Body of pancreas (tissue), 4 donors: ENCODE results near the gene PRDM7. TPM values are rescaled to one million over a fixed set of nuclear protein-coding genes. Genes with fewer than 3 reads are reported as not detected.

Experiments
- ATAC-seq: fragments of 150-250 bp; one replicate; pipeline ENCODE4 v1.9.1; 2016
- DNase-seq, 4 donors: peaks; one replicate each; pipeline ENCODE4 v3.0.0-alpha.2; 2019
- H3K27ac ChIP-seq, 4 donors: fragments of 200-600 bp; sonication (generic); 1 replicate in 3 of 4; 2 replicates in 1 of 4; pipeline versions ENCODE4 v1.5.1 to v1.6.1; 2016 to 2019; ENCODE audit warnings: mild to moderate bottlenecking in 1 of 4, mixed read lengths in 1 of 4, moderate library complexity in 1 of 4
- H3K27me3 ChIP-seq, 2 donors: fragments of 200-600 bp; sonication (generic); one replicate each; pipeline ENCODE4 v1.6.0; 2016; ENCODE audit warnings: mild to moderate bottlenecking in 1 of 2
- H3K36me3 ChIP-seq, 2 donors: fragments of 200-600 bp; sonication (generic); replicated peaks in 1 of 2; 2 replicates each; pipeline ENCODE4 v1.5.1; 2016; ENCODE audit warnings: low read depth in 2 of 2; ENCODE audit not compliant: insufficient read depth in 1 of 2
- H3K4me1 ChIP-seq: fragments of 200-600 bp; sonication (generic); one replicate; pipeline ENCODE4 v1.6.0; 2016
- H3K4me3 ChIP-seq, 2 donors: fragments of 200-600 bp; sonication (generic); 1 replicate in 1 of 2; 2 replicates in 1 of 2; pipeline ENCODE4 v1.5.1; 2016 to 2019
- H3K9me3 ChIP-seq, 3 donors: fragments of 200-600 bp; sonication (generic); 1 replicate in 2 of 3; 2 replicates in 1 of 3; pipeline ENCODE4 v1.5.1; 2016
- POLR2A ChIP-seq, 3 donors: fragments of 450-650 bp; IDR thresholded peaks; one replicate each; pipeline ENCODE4 v1.6.1; 2016; ENCODE audit warnings: antibody characterized with exemption in 3 of 3, mild to moderate bottlenecking in 2 of 3
- WGBS, 2 donors: methylation state at CpG; one replicate each; pipeline ENCODE4 v1.1.5; 2017; 5-methylcytosine and 5-hydroxymethylcytosine counted together
- intact Hi-C: fragments of 100-400 bp; cut with DNase I; formaldehyde crosslinking; loops from one replicate; pipeline ENCODE4 v1.15.1; 2023
- total RNA-seq, 2 donors: library from RNA; depleted of rRNA; stranded (reverse); fragments of >200 nt; gene quantifications; one replicate each; pipeline ENCODE4 v1.1.0, GENCODE V29; 2016
- TF ChIP-seq, protein P1 (sequence below), 7 experiments: fragments of 450-650 bp in 4 of 7; fragments of 200-600 bp in 3 of 7; sonication (generic) in 3 of 7; IDR thresholded peaks; one replicate each; pipeline ENCODE4 v1.5.1; 2016 to 2019; ENCODE audit warnings: antibody characterized with exemption in 7 of 7

PRDM7 gene
- total RNA-seq, 2 donors from 2014 or later, result not detected

DNA sequence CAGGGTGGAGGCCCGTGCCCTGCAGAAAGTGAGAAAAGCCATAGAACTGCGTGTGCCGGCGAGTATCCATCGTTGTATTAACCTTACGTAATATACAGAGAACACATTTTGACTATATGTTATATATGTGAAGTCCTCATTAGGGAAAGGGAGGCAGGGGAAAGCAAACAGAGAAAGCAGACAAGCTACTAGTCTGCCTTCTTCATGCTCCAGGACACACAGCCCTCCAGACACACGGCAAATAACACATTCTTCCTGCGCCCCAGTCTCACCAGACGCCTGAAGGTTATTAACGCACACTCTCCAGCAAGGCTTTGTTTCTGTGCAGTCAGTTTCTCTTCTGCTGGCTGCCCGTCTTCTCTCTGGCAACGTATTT is 28.8 kb downstream of the PRDM7 start:
- no peak overlapping the region for H3K4me3 ChIP-seq
- DNase-seq (no peak), ATAC-seq (no peak)
- intact Hi-C loops, result no loop called here
- H3K27me3 ChIP-seq, result no peaks in the 10 kb centered on the region
- WGBS, 2 donors, result 41 to 46% methylated on average over 12 of the region's 12 CpGs
- peaks cover 17% of the 10 kb centered on the region for H3K4me1 ChIP-seq
- H3K27ac ChIP-seq, result peak overlapping the region in 1 of 4 donors; percentile 1
- TF ChIP-seq POLR2A (IDR thresholded peaks at IDR 0.05), result no peak
- TF ChIP-seq, protein P1, sequence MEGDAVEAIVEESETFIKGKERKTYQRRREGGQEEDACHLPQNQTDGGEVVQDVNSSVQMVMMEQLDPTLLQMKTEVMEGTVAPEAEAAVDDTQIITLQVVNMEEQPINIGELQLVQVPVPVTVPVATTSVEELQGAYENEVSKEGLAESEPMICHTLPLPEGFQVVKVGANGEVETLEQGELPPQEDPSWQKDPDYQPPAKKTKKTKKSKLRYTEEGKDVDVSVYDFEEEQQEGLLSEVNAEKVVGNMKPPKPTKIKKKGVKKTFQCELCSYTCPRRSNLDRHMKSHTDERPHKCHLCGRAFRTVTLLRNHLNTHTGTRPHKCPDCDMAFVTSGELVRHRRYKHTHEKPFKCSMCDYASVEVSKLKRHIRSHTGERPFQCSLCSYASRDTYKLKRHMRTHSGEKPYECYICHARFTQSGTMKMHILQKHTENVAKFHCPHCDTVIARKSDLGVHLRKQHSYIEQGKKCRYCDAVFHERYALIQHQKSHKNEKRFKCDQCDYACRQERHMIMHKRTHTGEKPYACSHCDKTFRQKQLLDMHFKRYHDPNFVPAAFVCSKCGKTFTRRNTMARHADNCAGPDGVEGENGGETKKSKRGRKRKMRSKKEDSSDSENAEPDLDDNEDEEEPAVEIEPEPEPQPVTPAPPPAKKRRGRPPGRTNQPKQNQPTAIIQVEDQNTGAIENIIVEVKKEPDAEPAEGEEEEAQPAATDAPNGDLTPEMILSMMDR (IDR thresholded peaks at IDR 0.05), result no peak
- no peaks in the 10 kb centered on the region for H3K9me3 ChIP-seq
- H3K36me3 ChIP-seq, result no peaks in the 10 kb centered on the region

DNA sequence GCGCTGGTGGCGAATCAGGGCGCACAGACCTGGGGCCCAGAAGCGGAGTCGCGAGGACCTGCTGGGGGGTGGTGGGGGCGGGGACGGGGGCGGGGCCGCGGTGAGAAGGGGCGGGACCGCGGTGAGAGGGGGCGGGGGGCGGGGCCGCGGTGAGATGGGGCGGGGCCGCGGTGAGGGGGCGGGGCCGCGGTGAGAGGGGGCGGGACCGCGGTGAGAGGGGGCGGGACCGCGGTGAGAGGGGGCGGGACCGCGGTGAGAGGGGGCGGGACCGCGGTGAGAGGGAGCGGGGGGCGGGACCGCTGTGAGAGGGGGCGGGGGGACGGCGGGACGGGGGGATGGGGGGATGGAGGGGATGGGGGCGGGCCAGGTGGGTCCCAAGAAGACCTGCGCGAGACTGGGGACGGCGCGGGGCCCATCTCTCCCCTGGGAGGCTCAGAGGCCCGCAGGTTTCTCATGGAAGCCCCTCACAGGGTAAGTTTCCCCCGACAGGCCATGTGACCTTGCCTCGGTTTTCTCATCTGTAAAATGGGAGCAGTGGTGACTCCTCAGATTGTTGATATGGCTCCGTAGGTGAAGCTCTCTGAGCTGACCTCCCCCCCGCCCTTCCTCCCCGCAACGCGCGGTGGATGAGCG is 29.3 kb downstream of the PRDM7 start:
- DNase-seq, result no peak
- intact Hi-C loops, result no loop called here
- 33 to 49% methylated on average over 8 to 22 of the region's 59 CpGs for WGBS, 2 donors
- Histone ChIP-seq H3K27me3 (no peaks in the 10 kb centered on the region), H3K4me3 (peak overlapping the region in 1 of 2 donors; percentile 33), H3K27ac (peak overlapping the region in 1 of 4 donors; percentile 1), H3K9me3 (no peaks in the 10 kb centered on the region), H3K36me3 (no peaks in the 10 kb centered on the region), H3K4me1 (peaks cover 17% of the 10 kb centered on the region)
- peak; percentile 22 for ATAC-seq
- TF ChIP-seq, protein P1 (IDR thresholded peaks at IDR 0.05), result no peak
- no peak for TF ChIP-seq POLR2A (IDR thresholded peaks at IDR 0.05)

DNA sequence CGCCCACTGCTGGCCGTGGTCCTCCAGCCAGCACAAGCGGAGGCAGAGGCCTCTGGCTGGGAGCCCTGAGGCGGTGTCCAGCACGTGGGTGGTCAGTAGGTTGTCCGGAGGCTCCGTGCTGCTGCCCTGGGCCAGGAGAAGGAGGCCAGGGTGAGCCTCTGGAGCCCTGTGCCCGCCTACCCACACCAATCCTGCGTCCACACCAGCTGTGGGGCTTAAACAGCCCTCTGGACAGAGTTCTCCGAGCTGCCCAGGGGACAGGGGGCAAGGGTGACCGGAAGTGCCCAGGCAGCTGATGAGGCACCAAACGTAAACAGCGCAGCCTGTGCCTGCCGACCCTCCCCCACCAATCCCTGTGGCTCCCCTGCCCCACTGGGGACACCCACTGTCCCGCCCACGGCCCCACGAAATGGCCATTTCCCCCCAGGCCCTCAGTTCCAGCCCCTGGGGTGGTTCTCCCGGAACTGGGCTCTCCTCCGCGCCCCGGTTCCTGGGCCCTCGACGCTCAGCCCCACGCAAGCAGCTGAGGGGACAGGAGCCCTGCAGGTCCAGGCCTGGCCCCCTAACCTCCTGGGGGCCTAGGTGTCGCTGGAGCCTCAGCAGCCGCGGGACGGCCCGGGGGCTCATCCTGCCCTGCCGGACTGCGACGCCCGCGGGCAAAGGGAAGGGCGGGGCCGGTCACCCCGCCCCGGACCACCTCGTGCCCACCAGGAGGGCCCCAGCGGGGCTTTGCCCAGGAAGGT is 30.0 kb downstream of the PRDM7 start:
- WGBS, 2 donors, result 2 to 3% methylated on average over 7 to 37 of the region's 40 CpGs
- peak; percentile 67 for ATAC-seq
- H3K27ac ChIP-seq, result peak overlapping the region in 1 of 4 donors; percentile 32
- no peaks in the 10 kb centered on the region for H3K9me3 ChIP-seq
- no peaks in the 10 kb centered on the region for H3K27me3 ChIP-seq
- H3K4me1 ChIP-seq, result peaks cover 17% of the 10 kb centered on the region
- DNase-seq, result peak; percentile 68 to 87 (median 83)
- H3K4me3 ChIP-seq, result peak overlapping the region; percentile 1 to 33
- no peaks in the 10 kb centered on the region for H3K36me3 ChIP-seq
- TF ChIP-seq POLR2A (IDR thresholded peaks at IDR 0.05), result peak; percentile 11 to 36 (median 33)
- TF ChIP-seq, protein P1 (IDR thresholded peaks at IDR 0.05), result no peak
- intact Hi-C loops, result no loop called here

DNA sequence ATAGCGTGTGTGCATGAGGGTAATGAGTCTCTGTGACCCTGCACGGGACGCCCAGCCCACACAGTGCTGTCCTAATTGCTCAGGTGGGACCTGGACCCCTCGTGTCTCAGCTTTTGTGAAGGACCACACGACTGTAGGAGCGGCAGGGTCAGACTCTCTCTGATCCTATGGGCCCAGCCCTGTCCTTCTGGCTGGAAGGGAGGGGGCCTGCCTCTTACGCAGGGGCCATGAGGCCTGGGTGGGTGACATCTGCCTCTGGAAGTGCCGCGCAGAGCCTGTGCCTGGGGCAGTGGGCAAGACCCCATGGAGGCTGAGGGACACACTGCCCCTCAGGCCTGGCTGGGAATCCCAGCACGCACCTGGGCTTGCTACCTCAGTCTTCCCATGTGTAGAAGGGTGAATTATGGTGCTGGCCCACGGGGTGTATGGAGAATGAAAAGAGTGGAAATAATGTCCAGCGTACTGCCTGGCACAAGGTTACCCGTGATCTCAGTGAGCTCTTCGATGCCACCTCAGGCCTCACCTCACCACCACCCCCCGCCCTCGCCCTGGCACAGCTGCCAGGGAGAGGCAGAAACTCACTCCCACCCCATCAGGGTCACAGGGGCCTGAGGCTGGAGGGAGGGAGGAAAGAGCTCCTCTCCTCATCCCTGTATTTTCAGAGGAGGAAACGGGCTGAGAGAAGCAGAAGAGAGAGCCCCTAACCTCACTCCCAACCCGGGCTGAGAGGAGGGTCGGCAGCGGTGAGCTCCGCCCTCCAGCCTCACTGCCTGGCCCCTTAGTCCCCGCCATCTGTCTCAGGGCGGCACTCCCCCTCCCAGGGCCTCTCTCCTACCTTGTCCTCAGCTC is 30.8 kb downstream of the PRDM7 start:
- no peaks in the 10 kb centered on the region for H3K27me3 ChIP-seq
- H3K36me3 ChIP-seq, result no peaks in the 10 kb centered on the region
- peak; percentile 5 for ATAC-seq
- no peak overlapping the region for H3K4me3 ChIP-seq
- TF ChIP-seq POLR2A (IDR thresholded peaks at IDR 0.05), result no peak
- TF ChIP-seq, protein P1 (IDR thresholded peaks at IDR 0.05), result no peak
- intact Hi-C loops, result no loop called here
- no peaks in the 10 kb centered on the region for H3K9me3 ChIP-seq
- peaks cover 17% of the 10 kb centered on the region for H3K4me1 ChIP-seq
- 38 to 41% methylated on average over 6 to 23 of the region's 23 CpGs for WGBS, 2 donors
- H3K27ac ChIP-seq, result peak overlapping the region in 1 of 4 donors; percentile 32
- peak in 1 of 4 donors; percentile 45 for DNase-seq
